B cell (primary cell): ENCODE measurements around the gene FZR1. TPM values are rescaled to one million over a fixed set of nuclear protein-coding genes. Genes with fewer than 3 reads are reported as not detected.
A peak's percentile ranks its signal among the peaks of the same experiment; 100 is the strongest.

Source experiments
- ATAC-seq: fragments of 200-7000 bp; cut with Tn5 transposase; one replicate; pipeline ENCODE4 v1.10.0; 2021; ENCODE audit warnings: low read depth, mild to moderate bottlenecking, moderate number of reproducible peaks, moderate library complexity
- CTCF ChIA-PET: fragments of 350-600 bp; sonication (Branson Sonifier 250); formaldehyde crosslinking; loops from one replicate; lab custom pipeline; 2021; ENCODE audit warnings: antibody characterized with exemption, inconsistent platforms; lab: Charles Lee
- POLR2A ChIA-PET: fragments of 350-600 bp; sonication (Branson Sonifier 250); formaldehyde crosslinking; loops from one replicate; lab custom pipeline; 2021; ENCODE audit warnings: antibody characterized with exemption; lab: Charles Lee
- DNase-seq: peaks from one replicate; pipeline ENCODE4 v3.0.0; 2013
- H2AFZ ChIP-seq: 2 replicates; pipeline ENCODE4 v1.6.1; 2012; ENCODE audit warnings: mild to moderate bottlenecking, low read depth, low read length; ENCODE audit not compliant: insufficient read depth, poor library complexity, severe bottlenecking
- H3K27ac ChIP-seq, 2 donors: 1 replicate in 1 of 2; 2 replicates in 1 of 2; pipeline ENCODE4 v1.5.1; 2012 to 2013; ENCODE audit warnings: low read length in 2 of 2, mild to moderate bottlenecking in 2 of 2, moderate library complexity in 1 of 2
- H3K27me3 ChIP-seq, 4 experiments: fragments of 200-600 bp in 1 of 4; sonication (generic) in 1 of 4; replicated peaks in 1 of 4; 1 replicate in 2 of 4; 2 replicates in 2 of 4; pipeline versions ENCODE4 v1.6.1 to v1.7.0; 2013 to 2016; ENCODE audit warnings: low read length in 3 of 4, mild to moderate bottlenecking in 2 of 4, mixed read lengths in 1 of 4, moderate library complexity in 1 of 4; ENCODE audit not compliant: insufficient read depth in 4 of 4, control insufficient read depth in 3 of 4; ENCODE audit errors: control extremely low read depth in 1 of 4
- H3K36me3 ChIP-seq, 2 experiments: replicated peaks in 1 of 2; 1 replicate in 1 of 2; 2 replicates in 1 of 2; pipeline versions ENCODE4 v1.6.1 to v1.7.1; 2013; ENCODE audit warnings: low read length in 1 of 2; ENCODE audit not compliant: insufficient read depth in 2 of 2, control insufficient read depth in 1 of 2; ENCODE audit errors: control extremely low read depth in 1 of 2, extremely low read depth in 1 of 2
- H3K4me1 ChIP-seq, 2 donors: fragments of 200-600 bp in 1 of 2; sonication (generic) in 1 of 2; 1 replicate in 1 of 2; 2 replicates in 1 of 2; pipeline versions ENCODE4 v1.5.1 to v1.6.1; 2013 to 2017; ENCODE audit warnings: low read length in 2 of 2; ENCODE audit not compliant: control insufficient read depth in 2 of 2, insufficient read depth in 2 of 2
- H3K4me2 ChIP-seq: replicated peaks from 2 replicates; pipeline ENCODE3; 2012; ENCODE audit warnings: mild to moderate bottlenecking, low read depth, low read length; ENCODE audit not compliant: poor library complexity, severe bottlenecking
- H3K4me3 ChIP-seq, 5 experiments: fragments of 200-600 bp in 1 of 5; sonication (generic) in 1 of 5; 1 replicate in 3 of 5; 2 replicates in 2 of 5; pipeline versions ENCODE4 v1.5.1 to v1.7.0; 2011 to 2016; ENCODE audit warnings: low read length in 4 of 5, mild to moderate bottlenecking in 4 of 5, low read depth in 2 of 5, control low read depth in 1 of 5, moderate library complexity in 1 of 5; ENCODE audit not compliant: insufficient read depth in 1 of 5; ENCODE audit errors: control extremely low read depth in 1 of 5, extremely low read depth in 1 of 5
- H3K79me2 ChIP-seq: fragments of 200-600 bp; sonication (generic); one replicate; pipeline ENCODE4 v1.6.0; 2016; ENCODE audit warnings: low read length; ENCODE audit not compliant: control insufficient read depth, insufficient read depth
- H3K9ac ChIP-seq: fragments of 200-600 bp; sonication (generic); 2 replicates; pipeline ENCODE4 v1.6.1; 2017; ENCODE audit warnings: mild to moderate bottlenecking, low read length, moderate library complexity
- H3K9me3 ChIP-seq, 3 donors: one replicate each; pipeline versions ENCODE4 v1.6.1 to v1.7.1; 2013; ENCODE audit warnings: low read length in 2 of 3; ENCODE audit not compliant: control insufficient read depth in 2 of 3, insufficient read depth in 1 of 3; ENCODE audit errors: control extremely low read depth in 1 of 3
- H4K20me1 ChIP-seq: 2 replicates; pipeline ENCODE4 v1.6.0; 2012; ENCODE audit warnings: mild to moderate bottlenecking, low read length; ENCODE audit not compliant: insufficient read depth, control insufficient read depth, poor library complexity, severe bottlenecking
- H3K27ac Mint-ChIP-seq: one replicate; pipeline ENCODE4 v1.8.0; 2021; ENCODE audit warnings: mixed read lengths
- H3K27me3 Mint-ChIP-seq: one replicate; pipeline ENCODE4 v1.8.0; 2021; ENCODE audit warnings: mixed read lengths
- H3K4me1 Mint-ChIP-seq: one replicate; pipeline ENCODE4 v1.8.0; 2021; ENCODE audit warnings: mixed read lengths
- H3K4me3 Mint-ChIP-seq: one replicate; pipeline ENCODE4 v1.8.0; 2021; ENCODE audit warnings: mixed read lengths
- H3K9me3 Mint-ChIP-seq: one replicate; pipeline ENCODE4 v1.8.0; 2022; ENCODE audit warnings: mixed read lengths; ENCODE audit not compliant: insufficient read depth
- CTCF ChIP-seq: fragments of 200-600 bp; IDR thresholded peaks from one replicate; pipeline ENCODE4 v1.8.0; 2022; ENCODE audit warnings: antibody characterized with exemption, mild to moderate bottlenecking
- EZH2 ChIP-seq: IDR thresholded peaks from 2 replicates; pipeline ENCODE4 v1.6.1; 2012; ENCODE audit warnings: borderline replicate concordance, low read depth, mild to moderate bottlenecking, moderate library complexity, low read length; ENCODE audit not compliant: insufficient read depth, poor library complexity, severe bottlenecking
- WGBS: methylation state at CpG from one replicate; pipeline ENCODE4 v1.1.5; 2013; ENCODE audit warnings: missing lambda C conversion rate; ENCODE audit not compliant: insufficient coverage; 5-methylcytosine and 5-hydroxymethylcytosine counted together
- intact Hi-C: fragments of 100-400 bp; cut with micrococcal nuclease; formaldehyde crosslinking; loops from one replicate; pipeline ENCODE4 v1.10.0; 2022
- polyA plus RNA-seq: library from polyadenylated mRNA; depleted of rRNA; stranded (reverse); fragments of >200 nt; gene quantifications from 2 replicates; pipeline ENCODE4 v1.2.3, GENCODE V29; 2012
- total RNA-seq, 2 donors: library from RNA; stranded (reverse); fragments of 120-200 nt in 1 of 2; gene quantifications; 1 replicate in 1 of 2; 2 replicates in 1 of 2; pipeline versions ENCODE4 v1.2.3 to v1.2.4, GENCODE V29; 2013 to 2022

FZR1 gene
- total and polyA plus RNA-seq, 2 donors (not counting 1 experiment from before 2014, with no cell fraction given): 83.5 to 96.1 TPM

GRCh38 chr19:3554254-3555083 lies 48.4 kb downstream of the FZR1 start:
- DNase-seq: peak; percentile 58

More at GRCh38 chr19:3554254-3555083, 48.4 kb downstream of the FZR1 start:
- POLR2A ChIA-PET: interaction anchor here (0.6 to 0.7 kb wide), 2 partner anchors 431 to 522 kb away, joined by 8 to 9 read pairs; partner anchors contain the start of gene EEF2
- H2AFZ ChIP-seq: peak overlapping the region; percentile 21
- Mint-ChIP-seq H3K4me3 (peak overlapping the region; percentile 99), H3K27me3 (no peaks in the 10 kb centered on the region), H3K9me3 (no peaks in the 10 kb centered on the region), H3K27ac (peak overlapping the region; percentile 96), H3K4me1 (peaks cover 51% of the 10 kb centered on the region)
- CTCF ChIA-PET: interaction anchor here (0.7 to 1.8 kb wide), 6 partner anchors 10 to 55 kb away, joined by 3 to 11 read pairs (median 4); no protein-coding TSS in a partner anchor
- no peak for ATAC-seq
- 48% methylated on average over 14 of the region's 21 CpGs for WGBS
- peak overlapping the region; percentile 12 to 87 for H3K27ac ChIP-seq
- H3K4me1 ChIP-seq: peaks cover 42 to 58% of the 10 kb centered on the region in 2 donors
- no peak for TF ChIP-seq CTCF
- no peak for TF ChIP-seq EZH2
- peaks cover 59% of the 10 kb centered on the region for H3K79me2 ChIP-seq
- H3K4me2 ChIP-seq: peak overlapping the region; percentile 93
- H3K36me3 ChIP-seq: peaks cover 0 to 3% of the 10 kb centered on the region in 2 experiments
- peak overlapping the region; percentile 31 for H3K9ac ChIP-seq
- no peaks in the 10 kb centered on the region for H3K9me3 ChIP-seq
- intact Hi-C loops: loop anchor here (5.0 kb wide), 3 partner anchors 37 to 208 kb away; partner anchors contain the start of genes APBA3, MRPL54 and TBXA2R
- peak overlapping the region in 2 of 5 experiments; percentile 15 to 18 for H3K4me3 ChIP-seq
- peaks cover 28% of the 10 kb centered on the region for H4K20me1 ChIP-seq
- no peaks in the 10 kb centered on the region for H3K27me3 ChIP-seq
